KMS-11 (cell line): ENCODE results near the gene RAB36.
A peak's percentile ranks its signal among the peaks of the same experiment; 100 is the strongest.

Source experiments
- H2AFZ ChIP-seq: fragments of 200-600 bp; sonication (generic); 2 replicates; pipeline ENCODE4 v1.6.1; 2016; ENCODE audit warnings: antibody characterized with exemption, mixed run types, low read depth
- H3K27ac ChIP-seq: fragments of 200-600 bp; sonication (generic); 2 replicates; pipeline ENCODE4 v1.6.1; 2016; ENCODE audit warnings: mild to moderate bottlenecking, mixed run types
- H3K27me3 ChIP-seq: fragments of 200-600 bp; sonication (generic); 2 replicates; pipeline ENCODE4 v1.6.1; 2017; ENCODE audit warnings: mild to moderate bottlenecking, low read depth, mixed run types, moderate library complexity; ENCODE audit not compliant: insufficient read depth
- H3K36me3 ChIP-seq: fragments of 200-600 bp; sonication (generic); 2 replicates; pipeline ENCODE4 v1.6.1; 2017; ENCODE audit warnings: mild to moderate bottlenecking, mixed run types; ENCODE audit not compliant: insufficient read depth
- H3K4me1 ChIP-seq: fragments of 200-600 bp; sonication (generic); 2 replicates; pipeline ENCODE4 v1.6.1; 2016; ENCODE audit warnings: mild to moderate bottlenecking, low read depth, mixed run types; ENCODE audit not compliant: poor library complexity, severe bottlenecking
- H3K4me2 ChIP-seq: fragments of 200-600 bp; sonication (generic); 2 replicates; pipeline ENCODE4 v1.7.0; 2016; ENCODE audit warnings: mild to moderate bottlenecking, mixed run types
- H3K4me3 ChIP-seq: fragments of 200-600 bp; sonication (generic); IDR thresholded peaks from 2 replicates; pipeline ENCODE4 v1.6.1; 2017; ENCODE audit warnings: low read depth, low read length, mixed read lengths; ENCODE audit not compliant: insufficient read depth
- H3K79me2 ChIP-seq: fragments of 200-600 bp; sonication (generic); 2 replicates; pipeline ENCODE4 v1.6.1; 2016; ENCODE audit warnings: low read depth, mixed run types; ENCODE audit not compliant: insufficient read depth
- H3K9ac ChIP-seq: fragments of 200-600 bp; sonication (generic); 2 replicates; pipeline ENCODE4 v1.6.1; 2016; ENCODE audit warnings: mild to moderate bottlenecking, mixed run types
- H4K20me1 ChIP-seq: fragments of 200-600 bp; sonication (generic); 2 replicates; pipeline ENCODE4 v1.6.1; 2016; ENCODE audit warnings: mild to moderate bottlenecking, mixed run types; ENCODE audit not compliant: insufficient read depth
- TF ChIP-seq, protein P1 (sequence below): fragments of 200-600 bp; sonication (generic); conservative IDR thresholded peaks from 2 replicates; pipeline ENCODE4 v1.6.1; 2017; ENCODE audit warnings: low read depth, mild to moderate bottlenecking, antibody characterized with exemption, low read length, moderate library complexity, mixed read lengths

The RAB36 gene

DNA sequence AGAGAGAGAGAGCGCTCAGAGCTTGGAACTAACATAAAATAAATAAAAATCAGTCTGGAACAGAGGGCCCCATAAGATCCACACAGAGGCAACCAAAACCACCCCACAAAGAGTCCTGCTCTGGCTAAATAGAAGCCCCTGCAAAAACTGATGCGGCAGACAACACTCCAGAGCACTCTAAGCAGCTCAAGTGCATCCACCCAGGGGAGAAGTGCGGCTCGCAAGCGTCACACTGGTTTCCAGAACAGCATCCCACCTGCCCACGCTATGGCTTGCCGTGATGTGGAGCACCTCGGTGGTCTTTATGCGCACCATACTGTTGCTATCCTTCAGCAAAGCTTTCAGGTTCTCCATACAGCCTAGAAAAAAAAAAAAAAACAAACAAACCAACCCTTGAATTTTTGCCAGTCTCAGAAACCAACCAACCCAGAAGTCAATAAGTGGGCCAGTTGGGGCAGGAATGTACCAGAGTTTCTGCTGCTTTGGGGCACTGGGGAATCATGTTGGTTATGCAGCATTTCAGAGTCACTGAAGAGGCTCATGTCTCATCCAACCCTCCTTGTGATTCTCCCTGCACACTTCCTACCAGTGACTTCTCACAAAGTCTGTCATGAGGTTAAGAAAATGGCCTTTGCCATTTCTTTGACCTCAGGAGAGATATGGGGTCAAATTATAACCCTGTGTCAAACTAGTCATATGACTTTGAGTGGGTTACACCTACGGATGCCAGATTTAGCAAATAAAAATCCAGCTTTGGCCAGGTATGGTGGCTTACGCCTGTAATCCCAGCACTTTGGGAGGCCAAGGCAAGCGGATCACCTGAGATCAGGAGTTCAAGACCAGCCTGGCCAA is 6.5 kb upstream of the RAB36 start:
- peak overlapping the region; percentile 79 for H3K4me2 ChIP-seq
- H3K9ac ChIP-seq = peak overlapping the region; percentile 58
- no peaks in the 10 kb centered on the region for H4K20me1 ChIP-seq
- peak overlapping the region; percentile 95 for H3K27ac ChIP-seq
- TF ChIP-seq, protein P1, sequence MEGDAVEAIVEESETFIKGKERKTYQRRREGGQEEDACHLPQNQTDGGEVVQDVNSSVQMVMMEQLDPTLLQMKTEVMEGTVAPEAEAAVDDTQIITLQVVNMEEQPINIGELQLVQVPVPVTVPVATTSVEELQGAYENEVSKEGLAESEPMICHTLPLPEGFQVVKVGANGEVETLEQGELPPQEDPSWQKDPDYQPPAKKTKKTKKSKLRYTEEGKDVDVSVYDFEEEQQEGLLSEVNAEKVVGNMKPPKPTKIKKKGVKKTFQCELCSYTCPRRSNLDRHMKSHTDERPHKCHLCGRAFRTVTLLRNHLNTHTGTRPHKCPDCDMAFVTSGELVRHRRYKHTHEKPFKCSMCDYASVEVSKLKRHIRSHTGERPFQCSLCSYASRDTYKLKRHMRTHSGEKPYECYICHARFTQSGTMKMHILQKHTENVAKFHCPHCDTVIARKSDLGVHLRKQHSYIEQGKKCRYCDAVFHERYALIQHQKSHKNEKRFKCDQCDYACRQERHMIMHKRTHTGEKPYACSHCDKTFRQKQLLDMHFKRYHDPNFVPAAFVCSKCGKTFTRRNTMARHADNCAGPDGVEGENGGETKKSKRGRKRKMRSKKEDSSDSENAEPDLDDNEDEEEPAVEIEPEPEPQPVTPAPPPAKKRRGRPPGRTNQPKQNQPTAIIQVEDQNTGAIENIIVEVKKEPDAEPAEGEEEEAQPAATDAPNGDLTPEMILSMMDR = no peak
- H3K4me3 ChIP-seq = no peak overlapping the region
- H3K4me1 ChIP-seq = peaks cover 93% of the 10 kb centered on the region
- no peaks in the 10 kb centered on the region for H3K36me3 ChIP-seq
- no peaks in the 10 kb centered on the region for H3K27me3 ChIP-seq
- H3K79me2 ChIP-seq = no peaks in the 10 kb centered on the region
- H2AFZ ChIP-seq = peak overlapping the region; percentile 35; the same call in 1 of the 2 replicates

DNA sequence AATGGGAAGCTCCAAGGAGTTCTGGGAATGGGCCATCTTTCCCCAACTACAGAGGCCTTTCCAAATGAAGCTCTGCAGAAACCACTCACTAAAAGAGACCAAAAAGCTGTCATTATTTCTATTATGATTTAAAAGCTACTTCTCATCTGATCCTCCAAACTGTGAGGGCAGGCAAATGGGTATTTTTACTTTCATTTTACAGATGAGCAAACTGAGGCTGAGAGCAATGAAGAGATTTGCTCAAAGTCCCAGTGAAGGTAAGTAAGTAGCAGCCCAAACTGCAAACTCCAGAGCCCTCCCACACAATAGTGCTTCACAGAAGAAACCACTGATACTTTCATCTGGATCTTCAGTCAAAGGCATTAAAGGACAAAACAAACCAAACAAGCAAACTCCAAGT is 4.9 kb upstream of the RAB36 start:
- H3K27me3 ChIP-seq = no peaks in the 10 kb centered on the region
- H2AFZ ChIP-seq = no peak overlapping the region
- TF ChIP-seq, protein P1 = no peak
- H3K79me2 ChIP-seq = no peaks in the 10 kb centered on the region
- no peak overlapping the region for H3K9ac ChIP-seq
- peak overlapping the region; percentile 95 for H3K27ac ChIP-seq
- peak overlapping the region; percentile 79 for H3K4me2 ChIP-seq
- no peak overlapping the region for H3K4me3 ChIP-seq
- H3K36me3 ChIP-seq = no peaks in the 10 kb centered on the region
- H4K20me1 ChIP-seq = no peaks in the 10 kb centered on the region
- peaks cover 92% of the 10 kb centered on the region for H3K4me1 ChIP-seq

DNA sequence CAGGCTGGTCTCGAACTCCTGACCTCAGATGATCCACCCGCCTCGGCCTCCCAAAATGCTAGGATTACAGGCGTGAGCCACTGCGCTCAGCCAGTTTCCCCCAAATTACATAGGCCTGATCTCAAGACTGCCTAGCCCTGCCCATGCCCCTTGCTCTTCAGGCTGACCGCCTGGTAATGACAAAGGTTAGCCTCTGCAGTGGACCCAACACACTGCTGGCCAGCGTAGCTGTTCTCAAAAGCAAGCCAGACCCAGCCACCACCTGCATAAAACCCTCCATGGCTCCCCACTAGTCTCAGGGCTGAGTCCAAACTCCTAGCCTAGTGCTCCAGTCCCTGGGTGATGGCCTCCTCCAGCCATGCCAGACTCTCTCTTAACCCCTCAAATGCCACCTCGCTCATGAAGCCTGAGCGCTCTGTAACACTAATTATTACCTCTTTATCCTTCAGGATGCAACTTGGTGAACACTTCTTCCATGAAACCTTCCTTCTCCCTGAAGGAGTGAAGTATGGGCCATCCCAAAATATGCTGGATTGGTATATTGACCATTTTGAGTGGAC is 2.7 kb upstream of the RAB36 start:
- no peak overlapping the region for H2AFZ ChIP-seq
- H3K4me1 ChIP-seq = peaks cover 84% of the 10 kb centered on the region

DNA sequence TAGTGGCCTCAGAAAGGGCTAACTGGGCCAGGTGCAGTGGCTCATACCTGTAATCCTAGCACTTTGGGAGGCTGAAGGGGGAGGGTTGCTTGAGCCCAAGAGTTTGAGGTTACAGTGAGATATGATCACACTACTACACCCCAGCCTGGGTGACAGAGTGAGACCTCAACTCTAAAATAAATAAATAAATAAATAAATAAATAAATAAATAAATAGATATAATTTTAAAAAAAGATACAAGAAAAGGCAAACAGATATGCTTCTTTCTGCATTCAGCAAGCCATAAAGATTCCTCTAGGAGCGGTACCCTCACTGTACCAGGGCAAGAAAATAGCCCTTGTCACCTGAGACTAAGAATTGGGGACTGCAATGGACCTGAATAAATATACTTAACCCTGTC is 2.2 kb upstream of the RAB36 start:
- Histone ChIP-seq H3K27ac (no peak overlapping the region), H3K9ac (no peak overlapping the region), H3K27me3 (no peaks in the 10 kb centered on the region), H4K20me1 (no peaks in the 10 kb centered on the region), H3K4me3 (no peak overlapping the region), H3K79me2 (no peaks in the 10 kb centered on the region), H3K36me3 (no peaks in the 10 kb centered on the region), H3K4me1 (peaks cover 82% of the 10 kb centered on the region), H3K4me2 (no peak overlapping the region), H2AFZ (no peak overlapping the region)
- TF ChIP-seq, protein P1 = no peak

More for the DNA sequence above, 2.7 kb upstream of the RAB36 start:
- no peak overlapping the region for H3K4me3 ChIP-seq
- no peaks in the 10 kb centered on the region for H3K79me2 ChIP-seq
- H3K4me2 ChIP-seq = peak overlapping the region; percentile 70; the same call in 1 of the 2 replicates
- H4K20me1 ChIP-seq = no peaks in the 10 kb centered on the region
- peak overlapping the region; percentile 95 for H3K27ac ChIP-seq
- TF ChIP-seq, protein P1 = no peak
- no peaks in the 10 kb centered on the region for H3K36me3 ChIP-seq
- H3K27me3 ChIP-seq = no peaks in the 10 kb centered on the region
- peak overlapping the region; percentile 28; the same call in 1 of the 2 replicates for H3K9ac ChIP-seq
